Measurements from ENCODE around the gene BAZ2B.
"Not testable (repeated sequence)": the region's sequence is repeated elsewhere in the genome, so short reads cannot be mapped to it uniquely, and the experiment has no call there.

Gene BAZ2B

GRCh38 chr2:159571540-159572260, 44.6 kb downstream of the BAZ2B start:
- no peak for DNase-seq

DNA sequence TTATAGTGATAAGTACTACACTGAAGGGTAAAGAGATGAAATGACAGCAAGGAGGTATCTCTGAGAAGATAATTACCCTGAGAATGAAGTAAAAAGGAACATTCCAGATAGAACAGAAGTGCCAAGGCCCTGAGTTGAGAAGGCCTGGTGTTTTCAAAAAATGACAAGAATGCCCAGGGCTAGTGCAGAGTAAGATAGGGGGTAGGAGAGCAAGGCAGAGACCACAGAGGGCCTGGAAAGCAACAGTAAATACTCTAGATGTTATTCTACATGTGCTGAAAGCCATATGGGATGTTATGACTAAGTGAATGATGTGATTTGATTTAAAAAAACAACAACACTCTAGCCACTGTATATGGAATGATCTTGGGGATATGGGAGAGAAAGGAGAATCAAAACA, 52.3 kb downstream of the BAZ2B start:
- no peak for DNase-seq

GRCh38 chr2:159562248-159562647, 54.1 kb downstream of the BAZ2B start:
- no peak for DNase-seq

- DNase-seq: no peak
Observed at GRCh38 chr2:159561786-159562185, 54.6 kb downstream of the BAZ2B start.

DNA sequence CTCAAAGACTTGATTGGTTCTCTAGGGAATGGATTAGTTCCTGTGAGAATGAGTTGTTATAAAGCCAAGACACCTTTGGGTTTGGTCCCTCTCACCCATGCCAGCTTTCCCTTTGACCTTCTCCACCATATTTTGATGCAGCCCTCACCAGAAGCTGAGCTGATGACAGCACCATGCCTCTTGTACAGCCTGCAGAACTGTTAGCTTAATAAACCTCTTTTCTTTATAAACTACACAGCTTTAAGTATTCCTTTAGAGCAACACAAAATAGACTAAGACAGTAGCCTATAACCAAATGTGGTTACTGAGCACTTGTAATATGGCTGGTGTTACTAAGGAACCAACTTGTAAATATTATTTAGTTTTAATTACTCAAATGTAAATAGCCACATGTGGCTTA, 55.1 kb downstream of the BAZ2B start:
- no peak for DNase-seq

DNA sequence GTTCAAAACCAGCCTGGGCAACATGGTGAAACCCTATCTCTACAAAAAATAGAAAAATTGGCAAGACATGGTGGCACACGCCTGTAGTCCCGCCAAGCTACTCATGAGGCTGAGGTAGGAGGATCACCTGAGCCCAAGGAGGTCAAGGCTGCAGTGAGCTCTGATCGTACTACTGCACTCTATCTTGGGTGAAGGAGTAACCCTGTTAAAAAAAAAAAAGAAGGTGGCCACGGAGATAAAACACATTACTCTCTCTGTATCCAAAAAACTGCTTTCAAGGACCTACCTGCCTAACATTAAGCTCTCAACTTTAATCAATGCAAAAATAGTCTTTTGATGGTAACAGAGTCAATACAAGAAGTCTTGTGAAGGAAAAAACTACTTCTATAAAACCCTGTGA, 57.3 kb downstream of the BAZ2B start:
- no peak for DNase-seq

GRCh38 chr2:159558479-159558878, 57.9 kb downstream of the BAZ2B start:
- DNase-seq: no peak

DNA sequence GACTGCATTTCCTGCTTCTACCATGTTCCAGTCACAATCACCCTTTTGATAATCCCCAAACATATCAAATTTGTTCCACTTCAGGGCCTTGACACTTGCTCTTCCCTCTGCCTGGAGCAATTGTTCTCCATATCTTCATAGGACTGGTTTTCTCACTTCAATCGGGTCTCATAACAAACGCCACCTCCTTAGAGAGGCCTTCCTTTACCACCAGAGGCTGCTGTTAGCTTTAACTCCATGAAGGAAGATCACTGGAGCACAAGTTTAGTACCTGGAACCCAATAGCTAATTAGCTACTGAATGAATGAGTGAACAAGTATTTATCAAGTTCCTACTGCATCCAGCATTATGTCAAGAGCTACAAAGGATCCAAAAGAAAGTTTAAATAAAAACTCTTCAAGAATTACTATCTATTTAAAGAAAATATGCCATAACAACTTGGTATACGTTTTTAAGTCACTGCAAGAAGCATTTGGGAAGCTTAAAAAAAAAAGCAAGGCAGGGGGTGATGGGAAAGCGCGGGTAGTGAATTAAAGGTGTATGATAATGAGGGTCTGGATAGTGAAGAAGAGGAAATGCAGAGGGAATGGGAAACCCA, 58.8 kb downstream of the BAZ2B start:
- no peak for DNase-seq

GRCh38 chr2:159555651-159556392, 60.5 kb downstream of the BAZ2B start:
- DNase-seq: no peak

GRCh38 chr2:159553727-159554126, 62.6 kb downstream of the BAZ2B start:
- DNase-seq: no peak

GRCh38 chr2:159551806-159552205, 64.5 kb downstream of the BAZ2B start:
- no peak for DNase-seq

GRCh38 chr2:159550231-159550630, 66.1 kb downstream of the BAZ2B start:
- no peak for DNase-seq

GRCh38 chr2:159549234-159549633, 67.1 kb downstream of the BAZ2B start:
- DNase-seq: no peak

GRCh38 chr2:159546716-159547430, 69.5 kb downstream of the BAZ2B start:
- DNase-seq: no peak

GRCh38 chr2:159546039-159546438, 70.3 kb downstream of the BAZ2B start:
- no peak for DNase-seq

- no peak for DNase-seq
Observed at GRCh38 chr2:159545085-159545484, 71.3 kb downstream of the BAZ2B start.

GRCh38 chr2:159542101-159542500, 74.2 kb downstream of the BAZ2B start:
- no peak for DNase-seq

DNA sequence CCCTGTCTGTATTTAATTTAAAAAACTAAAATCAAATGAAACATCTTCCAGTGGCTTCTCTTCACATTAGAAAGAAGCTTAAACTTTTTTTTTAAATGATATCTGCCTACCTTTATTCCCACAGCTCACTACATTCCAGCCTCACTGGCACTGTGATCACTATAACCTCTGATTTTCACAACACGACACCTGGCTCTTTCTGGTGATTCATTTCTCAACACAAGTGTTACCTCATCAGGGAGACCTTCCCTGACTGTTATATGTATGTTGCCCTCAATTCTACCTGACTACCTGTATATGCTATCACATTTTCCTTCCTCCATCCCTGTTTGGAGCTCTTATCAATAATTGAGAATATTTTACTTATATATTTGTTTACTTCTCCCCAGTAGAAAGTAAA, 76.6 kb downstream of the BAZ2B start:
- no peak for DNase-seq

GRCh38 chr2:159538801-159539200, 77.5 kb downstream of the BAZ2B start:
- no peak for DNase-seq

DNA sequence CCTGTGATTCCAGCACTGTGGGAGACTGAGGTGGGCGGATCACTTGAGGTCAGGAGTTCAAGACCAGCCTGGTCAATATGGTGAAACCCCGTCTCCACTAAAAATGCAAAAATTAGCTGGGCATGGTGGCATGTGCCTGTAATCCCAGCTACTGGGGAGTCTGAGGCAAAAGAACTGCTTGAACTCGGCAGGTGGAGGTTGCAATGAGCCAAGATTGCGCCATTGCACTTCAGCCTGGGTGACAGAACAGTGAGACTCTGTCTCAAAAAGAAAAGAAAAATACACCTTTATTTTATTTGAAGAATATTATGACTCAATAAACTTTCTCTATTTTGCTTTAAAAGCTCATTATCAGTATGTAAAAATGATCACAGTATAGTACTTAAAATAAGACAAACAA, 81.1 kb downstream of the BAZ2B start:
- not testable (repeated sequence) for DNase-seq

DNA sequence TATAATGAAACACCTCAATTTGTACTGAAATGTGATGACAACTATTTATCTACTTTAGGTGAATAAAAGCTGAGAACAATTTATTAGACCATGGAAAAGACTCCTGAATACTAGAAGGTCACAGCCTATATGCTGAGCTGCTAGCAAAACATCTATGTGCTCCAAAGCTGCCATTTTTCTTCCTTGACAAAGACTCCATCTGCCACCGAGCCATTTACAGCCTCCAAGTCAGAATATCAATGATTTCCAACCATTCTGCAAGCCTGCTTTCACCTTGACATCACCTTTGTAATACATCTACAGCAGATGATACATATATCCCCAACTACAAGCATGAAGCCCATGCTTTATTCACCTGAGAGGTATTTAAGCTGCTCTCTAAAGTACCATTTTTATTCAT, 84.9 kb downstream of the BAZ2B start:
- DNase-seq: no peak

- no peak for DNase-seq
Observed at GRCh38 chr2:159526433-159526832, 89.9 kb downstream of the BAZ2B start.

DNA sequence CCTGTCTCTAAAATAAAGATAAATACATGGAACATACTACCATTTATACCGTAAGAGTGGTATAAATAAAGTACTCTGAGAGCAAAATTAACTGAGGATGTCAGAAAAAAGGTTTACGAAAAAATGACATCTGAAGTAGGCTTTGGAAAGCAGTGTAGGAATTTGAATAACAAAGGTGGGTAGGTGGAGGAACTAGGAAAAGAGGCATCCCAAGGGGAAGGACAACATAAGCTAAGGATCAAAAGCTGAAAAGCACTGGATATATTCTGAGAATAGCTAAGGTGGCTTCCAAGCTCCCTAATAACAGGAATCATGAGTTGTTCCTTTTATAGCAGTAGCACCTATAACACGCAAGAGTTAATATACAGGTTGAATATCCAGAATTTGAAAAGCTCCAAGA, 91.3 kb downstream of the BAZ2B start:
- DNase-seq: no peak

DNA sequence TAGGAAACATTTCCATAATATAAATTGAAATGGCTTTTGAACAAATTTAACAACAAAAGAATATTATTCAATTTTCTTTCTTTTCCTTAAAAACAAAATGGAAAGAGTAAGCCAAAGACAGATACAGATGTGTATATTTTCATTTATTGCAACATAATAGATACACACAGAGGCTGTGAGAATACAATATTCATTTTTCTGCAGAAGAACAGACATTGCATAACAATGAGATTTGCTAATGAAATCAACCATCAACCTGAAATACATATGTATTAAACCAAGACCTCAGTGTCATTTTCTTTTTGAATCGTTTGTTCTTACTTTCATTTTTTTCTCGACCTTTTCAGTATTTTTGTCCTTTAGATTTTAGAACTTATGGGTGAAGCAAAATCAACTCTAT, 95.1 kb downstream of the BAZ2B start:
- no peak for DNase-seq
